Activated CD4-positive, alpha-beta T cell treated with anti-CD3 and anti-CD28 coated beads, Interleukin-2, amount 10 ng/mL, durations not matched to agents 7 days and 5 days (primary cell): ENCODE results near the gene DUSP6. TPM values are rescaled to one million over a fixed set of nuclear protein-coding genes. Genes with fewer than 3 reads are reported as not detected.

Experiments
- CTCF ChIA-PET: fragments of 350-600 bp; sonication (Branson Sonifier 250); formaldehyde crosslinking; loops from one replicate; lab custom pipeline; 2021; ENCODE audit warnings: antibody characterized with exemption; lab: Charles Lee
- POLR2A ChIA-PET: fragments of 350-600 bp; sonication (Branson Sonifier 250); formaldehyde crosslinking; loops from one replicate; lab custom pipeline; 2021; ENCODE audit warnings: antibody characterized with exemption; lab: Charles Lee
- DNase-seq: peaks from one replicate; pipeline ENCODE4 v3.0.0-alpha.2; 2020
- H3K27ac Mint-ChIP-seq: one replicate; pipeline ENCODE4 v1.8.0; 2021; ENCODE audit warnings: mild to moderate bottlenecking, moderate library complexity, mixed read lengths
- H3K27me3 Mint-ChIP-seq: one replicate; pipeline ENCODE4 v1.8.0; 2021; ENCODE audit warnings: mixed read lengths
- H3K36me3 Mint-ChIP-seq: one replicate; pipeline ENCODE4 v1.8.0; 2021; ENCODE audit warnings: low read depth, mixed read lengths
- H3K4me1 Mint-ChIP-seq: one replicate; pipeline ENCODE4 v1.8.0; 2021; ENCODE audit warnings: mixed read lengths
- H3K4me3 Mint-ChIP-seq: one replicate; pipeline ENCODE4 v1.8.0; 2021; ENCODE audit warnings: mild to moderate bottlenecking, moderate library complexity, mixed read lengths
- H3K9me3 Mint-ChIP-seq: one replicate; pipeline ENCODE4 v1.8.0; 2021; ENCODE audit warnings: mixed read lengths
- total RNA-seq, 2 experiments: library from RNA; stranded (reverse); gene quantifications; one replicate each; pipeline ENCODE4 v1.2.3, GENCODE V29; 2021

DUSP6 gene
- total RNA-seq, 2 experiments from 2014 or later = 48.2 to 48.5 TPM

- Mint-ChIP-seq H3K4me3 (no peak overlapping the region), H3K36me3 (peaks cover 3% of the 10 kb centered on the region), H3K27me3 (peaks cover 2% of the 10 kb centered on the region), H3K27ac (no peak overlapping the region), H3K4me1 (peaks cover 16% of the 10 kb centered on the region), H3K9me3 (no peaks in the 10 kb centered on the region)
- ChIA-PET CTCF (interaction anchor here (1.9 kb wide), 1 partner anchor 12 kb away, joined by 7 read pairs; no protein-coding TSS in a partner anchor), POLR2A (no interaction called here)
- DNase-seq = no peak
Observed at GRCh38 chr12:89370421-89370831, 18.1 kb upstream of the DUSP6 start.

- Mint-ChIP-seq H3K36me3 (peaks cover 5% of the 10 kb centered on the region), H3K4me3 (no peak overlapping the region), H3K9me3 (no peaks in the 10 kb centered on the region), H3K27ac (no peak overlapping the region), H3K4me1 (peaks cover 14% of the 10 kb centered on the region), H3K27me3 (peaks cover 2% of the 10 kb centered on the region)
- CTCF ChIA-PET = interaction anchor here (0.9 to 1.3 kb wide), 2 partner anchors 10 to 13 kb away, joined by 3 to 4 read pairs; no protein-coding TSS in a partner anchor
- DNase-seq = no peak
- POLR2A ChIA-PET = no interaction called here
Observed at GRCh38 chr12:89369166-89369565, 16.9 kb upstream of the DUSP6 start.

GRCh38 chr12:89368391-89368790, 16.1 kb upstream of the DUSP6 start:
- H3K27ac Mint-ChIP-seq = no peak overlapping the region
- H3K27me3 Mint-ChIP-seq = peaks cover 2% of the 10 kb centered on the region
- ChIA-PET POLR2A (no interaction called here), CTCF (no interaction called here)
- H3K4me1 Mint-ChIP-seq = peaks cover 18% of the 10 kb centered on the region
- no peaks in the 10 kb centered on the region for H3K9me3 Mint-ChIP-seq
- H3K4me3 Mint-ChIP-seq = no peak overlapping the region
- H3K36me3 Mint-ChIP-seq = peaks cover 5% of the 10 kb centered on the region
- DNase-seq = no peak

- no peaks in the 10 kb centered on the region for H3K9me3 Mint-ChIP-seq
- CTCF ChIA-PET = no interaction called here
- peaks cover 2% of the 10 kb centered on the region for H3K36me3 Mint-ChIP-seq
- no peak overlapping the region for H3K27ac Mint-ChIP-seq
- peaks cover 2% of the 10 kb centered on the region for H3K27me3 Mint-ChIP-seq
- H3K4me3 Mint-ChIP-seq = no peak overlapping the region
- peaks cover 22% of the 10 kb centered on the region for H3K4me1 Mint-ChIP-seq
- POLR2A ChIA-PET = no interaction called here
- no peak for DNase-seq
Observed at GRCh38 chr12:89366676-89367364, 14.5 kb upstream of the DUSP6 start.

GRCh38 chr12:89364631-89365030, 12.3 kb upstream of the DUSP6 start:
- no peak overlapping the region for H3K4me3 Mint-ChIP-seq
- no peaks in the 10 kb centered on the region for H3K9me3 Mint-ChIP-seq
- H3K4me1 Mint-ChIP-seq = peaks cover 11% of the 10 kb centered on the region
- peaks cover 2% of the 10 kb centered on the region for H3K36me3 Mint-ChIP-seq
- DNase-seq = no peak
- CTCF ChIA-PET = no interaction called here
- no peak overlapping the region for H3K27ac Mint-ChIP-seq
- peaks cover 2% of the 10 kb centered on the region for H3K27me3 Mint-ChIP-seq
- POLR2A ChIA-PET = no interaction called here

GRCh38 chr12:89364058-89364457, 11.8 kb upstream of the DUSP6 start:
- no peak overlapping the region for H3K27ac Mint-ChIP-seq
- ChIA-PET POLR2A (no interaction called here), CTCF (interaction anchor here (2.3 kb wide), 1 partner anchor 15 kb away, joined by 5 read pairs; no protein-coding TSS in a partner anchor)
- H3K36me3 Mint-ChIP-seq = peaks cover 2% of the 10 kb centered on the region
- H3K27me3 Mint-ChIP-seq = peaks cover 2% of the 10 kb centered on the region
- H3K4me1 Mint-ChIP-seq = peaks cover 11% of the 10 kb centered on the region
- no peaks in the 10 kb centered on the region for H3K9me3 Mint-ChIP-seq
- no peak for DNase-seq
- H3K4me3 Mint-ChIP-seq = no peak overlapping the region

GRCh38 chr12:89363582-89363981, 11.3 kb upstream of the DUSP6 start:
- CTCF ChIA-PET = interaction anchor here (0.8 to 2.3 kb wide), 3 partner anchors 9 to 18 kb away, joined by 3 to 5 read pairs (median 3); no protein-coding TSS in a partner anchor
- H3K27ac Mint-ChIP-seq = no peak overlapping the region
- H3K36me3 Mint-ChIP-seq = peaks cover 2% of the 10 kb centered on the region
- POLR2A ChIA-PET = no interaction called here
- H3K4me1 Mint-ChIP-seq = peaks cover 11% of the 10 kb centered on the region
- no peak overlapping the region for H3K4me3 Mint-ChIP-seq
- DNase-seq = no peak
- peaks cover 2% of the 10 kb centered on the region for H3K27me3 Mint-ChIP-seq
- H3K9me3 Mint-ChIP-seq = no peaks in the 10 kb centered on the region

GRCh38 chr12:89363084-89363483, 10.8 kb upstream of the DUSP6 start:
- H3K27ac Mint-ChIP-seq = no peak overlapping the region
- peaks cover 2% of the 10 kb centered on the region for H3K27me3 Mint-ChIP-seq
- no peaks in the 10 kb centered on the region for H3K9me3 Mint-ChIP-seq
- ChIA-PET CTCF (interaction anchor here (0.8 to 2.3 kb wide), 3 partner anchors 9 to 17 kb away, joined by 3 to 5 read pairs (median 3); no protein-coding TSS in a partner anchor), POLR2A (no interaction called here)
- peaks cover 11% of the 10 kb centered on the region for H3K4me1 Mint-ChIP-seq
- no peak overlapping the region for H3K4me3 Mint-ChIP-seq
- no peak for DNase-seq
- peaks cover 2% of the 10 kb centered on the region for H3K36me3 Mint-ChIP-seq

- Mint-ChIP-seq H3K4me3 (no peak overlapping the region), H3K27ac (no peak overlapping the region), H3K4me1 (peaks cover 26% of the 10 kb centered on the region), H3K36me3 (peaks cover under 1% of the 10 kb centered on the region), H3K9me3 (no peaks in the 10 kb centered on the region), H3K27me3 (no peaks in the 10 kb centered on the region)
- no peak for DNase-seq
- POLR2A ChIA-PET = no interaction called here
- CTCF ChIA-PET = interaction anchor here (0.6 to 2.1 kb wide), 3 partner anchors 12 to 115 kb away, joined by 4 to 7 read pairs (median 4); no protein-coding TSS in a partner anchor
Observed at GRCh38 chr12:89359615-89360014, 7.3 kb upstream of the DUSP6 start.

GRCh38 chr12:89358805-89359204, 6.5 kb upstream of the DUSP6 start:
- Mint-ChIP-seq H3K27me3 (no peaks in the 10 kb centered on the region), H3K36me3 (no peaks in the 10 kb centered on the region), H3K4me1 (peaks cover 30% of the 10 kb centered on the region), H3K27ac (no peak overlapping the region), H3K9me3 (no peaks in the 10 kb centered on the region), H3K4me3 (no peak overlapping the region)
- POLR2A ChIA-PET = no interaction called here
- CTCF ChIA-PET = interaction anchor here (1.1 to 2.1 kb wide), 3 partner anchors 12 to 34 kb away, joined by 3 to 7 read pairs (median 4); no protein-coding TSS in a partner anchor
- no peak for DNase-seq

GRCh38 chr12:89357297-89357730, 5.0 kb upstream of the DUSP6 start:
- Mint-ChIP-seq H3K4me1 (peaks cover 28% of the 10 kb centered on the region), H3K27ac (no peak overlapping the region), H3K4me3 (no peak overlapping the region), H3K36me3 (no peaks in the 10 kb centered on the region), H3K9me3 (no peaks in the 10 kb centered on the region), H3K27me3 (no peaks in the 10 kb centered on the region)
- DNase-seq = no peak
- CTCF ChIA-PET = interaction anchor here (0.6 to 2.1 kb wide), 2 partner anchors 11 to 14 kb away, joined by 3 to 7 read pairs; no protein-coding TSS in a partner anchor
- POLR2A ChIA-PET = no interaction called here

- CTCF ChIA-PET = interaction anchor here (0.8 kb wide), 1 partner anchor 175 kb away, joined by 3 read pairs; no protein-coding TSS in a partner anchor
- POLR2A ChIA-PET = no interaction called here
- no peak for DNase-seq
- Mint-ChIP-seq H3K27ac (no peak overlapping the region), H3K27me3 (no peaks in the 10 kb centered on the region), H3K4me1 (peaks cover 28% of the 10 kb centered on the region), H3K36me3 (peaks cover 2% of the 10 kb centered on the region), H3K9me3 (no peaks in the 10 kb centered on the region), H3K4me3 (no peak overlapping the region)
Observed at GRCh38 chr12:89356069-89356665, 3.9 kb upstream of the DUSP6 start.
